ENCODE measurements around the gene IFTAP. TPM values are rescaled to one million over a fixed set of nuclear protein-coding genes. Genes with fewer than 3 reads are reported as not detected.

IFTAP gene
- total RNA-seq, 1 donor from 2014 or later: 13.0 TPM

GRCh38 chr11:36703055-36703404, 108.7 kb downstream of the IFTAP start:
- Histone ChIP-seq H3K4me1 (no peaks in the 10 kb centered on the region), H3K36me3 (no peaks in the 10 kb centered on the region), H3K9me3 (no peaks in the 10 kb centered on the region), H3K27me3 (no peaks in the 10 kb centered on the region), H3K4me3 (no peak overlapping the region), H3K27ac (no peak overlapping the region)
- no peak for TF ChIP-seq POLR2AphosphoS5 (IDR thresholded peaks at IDR 0.05; ENCODE audit: insufficient read depth in 1 of 2, low read depth in 1 of 2)
- no peak for TF ChIP-seq POLR2A (IDR thresholded peaks at IDR 0.05)
- TF ChIP-seq CTCF (IDR thresholded peaks at IDR 0.05): no peak
- no peak for DNase-seq (ENCODE audit: extremely low spot score in 2 of 2)
- intact Hi-C loops (cut with DNase I): no loop called here

Other genes with a start within 250 kb of the IFTAP start
- 10.6 TPM for gene TRAF6, start 84.2 kb upstream of the IFTAP start, total RNA-seq
- gene RAG1, start 26.5 kb upstream of the IFTAP start, total RNA-seq: 0.25 TPM
- gene RAG2, start 3.7 kb downstream of the IFTAP start, total RNA-seq: not detected